ENCODE measurements around the gene PDCD10. TPM values are rescaled to one million over a fixed set of nuclear protein-coding genes. Genes with fewer than 3 reads are reported as not detected.

The PDCD10 gene
- polyA plus RNA-seq, 1 of the 3 experiments (the other 2 are of a cell fraction): 29.0 TPM

DNA sequence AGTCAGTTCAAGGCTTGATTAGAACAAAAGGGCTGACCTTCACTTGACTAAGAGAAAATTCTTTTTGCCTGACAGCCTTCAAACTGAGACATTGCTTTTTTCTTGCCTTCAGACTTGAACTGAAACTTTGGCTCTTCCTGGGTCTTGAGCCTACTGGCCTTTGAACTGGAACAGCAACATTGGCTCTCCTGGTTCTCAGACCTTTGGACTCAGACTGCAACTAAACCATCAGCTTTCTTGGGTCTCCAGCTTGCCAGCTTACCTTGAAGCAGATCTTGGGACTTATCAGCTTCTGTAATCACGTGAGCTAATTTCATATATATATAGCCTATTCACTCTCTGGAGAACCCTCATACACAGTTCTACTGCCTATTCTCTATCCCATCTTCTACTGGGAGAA lies 61.5 kb downstream of the PDCD10 start:
- Histone ChIP-seq H3K9me2 (no peaks in the 10 kb centered on the region), H3K27me3 (ENCODE audit: insufficient read depth) (no peaks in the 10 kb centered on the region), H3K9me3 (peaks cover 11% of the 10 kb centered on the region; the same call in 1 of the 2 replicates), H2AFZ (ENCODE audit: low read depth) (no peak overlapping the region), H3K4me1 (ENCODE audit: control insufficient read depth in 1 of 2, insufficient read depth in 2 of 2, low read depth in 1 of 2, low read length in 1 of 2) (no peaks in the 10 kb centered on the region), H3K9ac (no peak overlapping the region), H3K4me2 (no peak overlapping the region), H3K79me2 (ENCODE audit: insufficient read depth) (no peaks in the 10 kb centered on the region), H3K27ac (ENCODE audit: low read depth in 2 of 2, low read length in 1 of 2) (no peak overlapping the region), H3K36me3 (replicated peaks in 1 of 2; ENCODE audit: control insufficient read depth in 1 of 2, insufficient read depth in 2 of 2, low read length in 1 of 2) (peaks cover 25 to 52% of the 10 kb centered on the region in 2 experiments), H4K20me1 (ENCODE audit: insufficient read depth) (no peaks in the 10 kb centered on the region), H3K4me3 (ENCODE audit: low read depth in 2 of 2, low read length in 1 of 2) (no peak overlapping the region), H3F3A (replicated peaks; ENCODE audit: insufficient read depth) (peaks cover 5% of the 10 kb centered on the region)
- 100% methylated on average over 1 of the region's 1 CpG for WGBS (ENCODE audit: low lambda C conversion rate)
- CTCF ChIA-PET: interaction anchor here (3.2 kb wide), 1 partner anchor 11 kb away, joined by 18 read pairs; no protein-coding TSS in a partner anchor
- TF ChIP-seq, protein P1, sequence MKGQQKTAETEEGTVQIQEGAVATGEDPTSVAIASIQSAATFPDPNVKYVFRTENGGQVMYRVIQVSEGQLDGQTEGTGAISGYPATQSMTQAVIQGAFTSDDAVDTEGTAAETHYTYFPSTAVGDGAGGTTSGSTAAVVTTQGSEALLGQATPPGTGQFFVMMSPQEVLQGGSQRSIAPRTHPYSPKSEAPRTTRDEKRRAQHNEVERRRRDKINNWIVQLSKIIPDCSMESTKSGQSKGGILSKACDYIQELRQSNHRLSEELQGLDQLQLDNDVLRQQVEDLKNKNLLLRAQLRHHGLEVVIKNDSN (IDR thresholded peaks at IDR 0.05; ENCODE audit: borderline replicate concordance, low read depth): no peak
- DNase-seq: no peak
- POLR2A ChIA-PET: no interaction called here

DNA sequence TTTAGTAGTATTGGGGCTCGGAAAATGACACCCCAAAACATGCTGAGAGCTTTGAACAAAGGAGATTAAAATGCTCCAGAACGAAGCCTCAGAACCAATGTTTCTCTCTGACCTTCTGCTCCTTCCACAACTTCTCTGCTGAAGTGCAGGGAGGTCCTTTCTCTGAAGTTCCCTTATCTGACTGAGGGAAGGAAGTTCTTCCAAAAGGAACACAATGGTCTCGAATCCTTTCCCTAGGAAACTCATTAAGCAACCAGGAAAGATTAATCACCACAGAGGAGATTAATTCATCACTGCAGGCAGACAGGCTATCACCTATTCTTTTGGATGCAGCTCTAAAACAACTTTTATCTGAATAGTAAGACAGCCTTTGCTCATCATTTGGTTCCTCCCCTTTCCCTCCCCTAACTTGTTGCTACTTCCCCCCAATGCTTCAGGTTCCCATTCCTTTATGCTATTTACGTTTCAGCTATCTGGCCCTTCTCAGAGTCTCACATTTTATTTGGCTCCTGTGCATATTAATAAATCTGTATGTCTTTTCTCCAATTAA lies 62.7 kb downstream of the PDCD10 start:
- H3F3A ChIP-seq (replicated peaks; ENCODE audit: insufficient read depth): peaks cover 5% of the 10 kb centered on the region
- H3K27ac ChIP-seq (ENCODE audit: low read depth in 2 of 2, low read length in 1 of 2): no peak overlapping the region
- CTCF ChIA-PET: interaction anchor here (0.8 kb wide), 1 partner anchor 13 kb away, joined by 3 read pairs; no protein-coding TSS in a partner anchor
- H4K20me1 ChIP-seq (ENCODE audit: insufficient read depth): no peaks in the 10 kb centered on the region
- H3K27me3 ChIP-seq (ENCODE audit: insufficient read depth): no peaks in the 10 kb centered on the region
- no peak overlapping the region for H2AFZ ChIP-seq (ENCODE audit: low read depth)
- H3K4me3 ChIP-seq (ENCODE audit: low read depth in 2 of 2, low read length in 1 of 2): no peak overlapping the region
- H3K9me2 ChIP-seq: no peaks in the 10 kb centered on the region
- TF ChIP-seq, protein P2, sequence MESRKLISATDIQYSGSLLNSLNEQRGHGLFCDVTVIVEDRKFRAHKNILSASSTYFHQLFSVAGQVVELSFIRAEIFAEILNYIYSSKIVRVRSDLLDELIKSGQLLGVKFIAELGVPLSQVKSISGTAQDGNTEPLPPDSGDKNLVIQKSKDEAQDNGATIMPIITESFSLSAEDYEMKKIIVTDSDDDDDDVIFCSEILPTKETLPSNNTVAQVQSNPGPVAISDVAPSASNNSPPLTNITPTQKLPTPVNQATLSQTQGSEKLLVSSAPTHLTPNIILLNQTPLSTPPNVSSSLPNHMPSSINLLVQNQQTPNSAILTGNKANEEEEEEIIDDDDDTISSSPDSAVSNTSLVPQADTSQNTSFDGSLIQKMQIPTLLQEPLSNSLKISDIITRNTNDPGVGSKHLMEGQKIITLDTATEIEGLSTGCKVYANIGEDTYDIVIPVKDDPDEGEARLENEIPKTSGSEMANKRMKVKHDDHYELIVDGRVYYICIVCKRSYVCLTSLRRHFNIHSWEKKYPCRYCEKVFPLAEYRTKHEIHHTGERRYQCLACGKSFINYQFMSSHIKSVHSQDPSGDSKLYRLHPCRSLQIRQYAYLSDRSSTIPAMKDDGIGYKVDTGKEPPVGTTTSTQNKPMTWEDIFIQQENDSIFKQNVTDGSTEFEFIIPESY (IDR thresholded peaks at IDR 0.05; ENCODE audit: borderline replicate concordance, low read depth): no peak
- TF ChIP-seq EP300 (IDR thresholded peaks at IDR 0.05; ENCODE audit: borderline replicate concordance in 1 of 2, low read depth in 1 of 2, low read length in 1 of 2): no peak
- no peak for TF ChIP-seq TEAD4 (IDR thresholded peaks at IDR 0.05; ENCODE audit: borderline replicate concordance, insufficient read depth)
- TF ChIP-seq FOSL2 (IDR thresholded peaks at IDR 0.05; ENCODE audit: borderline replicate concordance, low read depth): no peak
- no peak for TF ChIP-seq EZH2phosphoT487 (IDR thresholded peaks at IDR 0.05; ENCODE audit: borderline replicate concordance, low read depth)
- no peak for TF ChIP-seq TAF1 (IDR thresholded peaks at IDR 0.05; ENCODE audit: borderline replicate concordance, low read depth, low read length)
- no peak for TF ChIP-seq TCF12 (IDR thresholded peaks at IDR 0.05)
- TF ChIP-seq, protein P3, sequence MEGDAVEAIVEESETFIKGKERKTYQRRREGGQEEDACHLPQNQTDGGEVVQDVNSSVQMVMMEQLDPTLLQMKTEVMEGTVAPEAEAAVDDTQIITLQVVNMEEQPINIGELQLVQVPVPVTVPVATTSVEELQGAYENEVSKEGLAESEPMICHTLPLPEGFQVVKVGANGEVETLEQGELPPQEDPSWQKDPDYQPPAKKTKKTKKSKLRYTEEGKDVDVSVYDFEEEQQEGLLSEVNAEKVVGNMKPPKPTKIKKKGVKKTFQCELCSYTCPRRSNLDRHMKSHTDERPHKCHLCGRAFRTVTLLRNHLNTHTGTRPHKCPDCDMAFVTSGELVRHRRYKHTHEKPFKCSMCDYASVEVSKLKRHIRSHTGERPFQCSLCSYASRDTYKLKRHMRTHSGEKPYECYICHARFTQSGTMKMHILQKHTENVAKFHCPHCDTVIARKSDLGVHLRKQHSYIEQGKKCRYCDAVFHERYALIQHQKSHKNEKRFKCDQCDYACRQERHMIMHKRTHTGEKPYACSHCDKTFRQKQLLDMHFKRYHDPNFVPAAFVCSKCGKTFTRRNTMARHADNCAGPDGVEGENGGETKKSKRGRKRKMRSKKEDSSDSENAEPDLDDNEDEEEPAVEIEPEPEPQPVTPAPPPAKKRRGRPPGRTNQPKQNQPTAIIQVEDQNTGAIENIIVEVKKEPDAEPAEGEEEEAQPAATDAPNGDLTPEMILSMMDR (IDR thresholded peaks at IDR 0.05): no peak
- TF ChIP-seq ELF1 (IDR thresholded peaks at IDR 0.05): no peak
- TF ChIP-seq MXI1 (IDR thresholded peaks at IDR 0.05; ENCODE audit: low read depth, low read length): no peak
- no peak for TF ChIP-seq FOXJ3 (CRISPR knock-in tag; IDR thresholded peaks at IDR 0.05)
- TF ChIP-seq RFX5 (IDR thresholded peaks at IDR 0.05; ENCODE audit: low read length): no peak
- 95% methylated on average over 4 of the region's 4 CpGs for WGBS (ENCODE audit: low lambda C conversion rate)
- POLR2A ChIA-PET: no interaction called here
- H3K36me3 ChIP-seq (replicated peaks in 1 of 2; ENCODE audit: control insufficient read depth in 1 of 2, insufficient read depth in 2 of 2, low read length in 1 of 2): peaks cover 21 to 41% of the 10 kb centered on the region in 2 experiments
- DNase-seq: no peak
- no peaks in the 10 kb centered on the region for H3K4me1 ChIP-seq (ENCODE audit: control insufficient read depth in 1 of 2, insufficient read depth in 2 of 2, low read depth in 1 of 2, low read length in 1 of 2)
- H3K9me3 ChIP-seq: peaks cover 6% of the 10 kb centered on the region; the same call in 1 of the 2 replicates
- H3K4me2 ChIP-seq: no peak overlapping the region
- H3K9ac ChIP-seq: no peak overlapping the region
- H3K79me2 ChIP-seq (ENCODE audit: insufficient read depth): no peaks in the 10 kb centered on the region
